Colon (tissue), 2 donors: ENCODE results near the gene CASP7.

Source experiments
- FAIRE-seq: peaks from 2 replicates; lab custom pipeline; 2012; peaks lifted over from hg19 to GRCh38; lab: Jason Lieb, UNC
- donor health status: control.
- donor health status: control.

The CASP7 gene

DNA sequence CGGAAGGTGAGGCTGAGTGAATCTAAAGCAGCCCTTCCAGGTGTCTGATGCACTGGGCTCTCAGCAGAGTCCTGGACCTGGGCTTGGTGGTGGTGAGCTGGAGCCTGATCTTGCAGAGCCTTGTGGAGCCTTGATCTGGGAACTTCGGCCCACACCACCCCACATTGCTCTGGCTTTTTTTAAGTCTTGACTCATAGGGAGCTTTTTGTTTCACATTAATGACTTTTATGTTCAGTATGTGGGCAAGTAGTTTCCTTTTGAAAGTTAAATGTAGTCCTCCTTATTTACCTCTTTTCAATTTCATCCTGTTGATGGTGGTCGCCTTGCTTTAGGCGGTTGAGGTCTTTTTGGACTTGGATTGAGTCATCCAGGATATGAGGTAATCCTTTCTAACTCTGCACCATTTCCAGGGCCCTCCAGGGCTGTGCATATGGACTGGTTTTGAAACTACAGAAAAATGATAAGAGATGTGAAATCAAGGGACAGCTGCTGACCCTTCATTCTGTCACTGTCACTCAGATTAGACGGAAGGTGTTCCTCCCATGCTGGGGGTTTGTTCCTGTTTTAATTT is 12.9 kb upstream of the CASP7 start:
- no peak for FAIRE-seq

DNA sequence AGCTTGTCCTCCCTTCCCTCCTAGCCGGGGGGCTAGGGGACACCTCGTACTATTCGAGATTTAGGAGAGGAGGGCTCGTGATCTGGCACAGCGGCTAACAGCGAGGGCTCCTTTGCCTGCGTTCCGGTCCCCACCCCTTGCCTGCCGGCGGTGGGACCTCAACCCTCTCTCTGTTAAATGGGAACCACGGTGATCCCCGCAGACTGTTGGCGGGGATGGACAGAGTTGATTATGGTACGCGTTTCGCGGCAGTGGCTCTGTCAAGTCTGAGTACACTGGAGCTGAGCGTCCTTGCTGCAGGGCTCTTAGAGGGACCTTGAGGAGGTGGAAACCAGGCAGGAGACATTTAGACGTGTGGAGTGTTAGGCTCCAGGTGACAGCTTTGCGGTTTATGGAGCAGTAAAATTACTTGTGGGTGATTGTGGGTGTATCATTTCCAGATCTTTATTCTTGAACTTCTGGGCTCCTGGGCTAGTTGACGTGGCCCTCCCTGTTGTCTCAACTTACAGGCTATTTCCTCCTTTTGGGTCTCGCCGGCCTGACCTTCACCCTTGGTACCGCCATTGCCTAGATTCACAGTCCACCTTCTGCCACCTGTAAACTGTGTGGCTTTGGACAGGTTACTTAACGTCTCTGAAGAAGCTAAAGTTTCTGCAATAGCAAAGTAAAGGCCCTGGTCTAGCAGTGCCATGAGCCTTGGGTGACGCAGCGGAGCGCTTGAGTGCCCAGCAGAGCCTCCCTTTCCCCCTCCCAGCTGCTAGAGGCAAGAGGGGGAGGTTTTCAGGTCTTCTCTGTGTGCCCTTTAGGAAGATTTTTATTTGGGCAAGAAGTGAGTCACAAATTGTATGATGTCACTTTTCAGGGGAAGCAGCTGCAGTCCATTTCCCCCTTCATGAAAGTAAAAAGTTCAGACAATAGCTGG is 739 bp downstream of the CASP7 start:
- FAIRE-seq, result no peak

DNA sequence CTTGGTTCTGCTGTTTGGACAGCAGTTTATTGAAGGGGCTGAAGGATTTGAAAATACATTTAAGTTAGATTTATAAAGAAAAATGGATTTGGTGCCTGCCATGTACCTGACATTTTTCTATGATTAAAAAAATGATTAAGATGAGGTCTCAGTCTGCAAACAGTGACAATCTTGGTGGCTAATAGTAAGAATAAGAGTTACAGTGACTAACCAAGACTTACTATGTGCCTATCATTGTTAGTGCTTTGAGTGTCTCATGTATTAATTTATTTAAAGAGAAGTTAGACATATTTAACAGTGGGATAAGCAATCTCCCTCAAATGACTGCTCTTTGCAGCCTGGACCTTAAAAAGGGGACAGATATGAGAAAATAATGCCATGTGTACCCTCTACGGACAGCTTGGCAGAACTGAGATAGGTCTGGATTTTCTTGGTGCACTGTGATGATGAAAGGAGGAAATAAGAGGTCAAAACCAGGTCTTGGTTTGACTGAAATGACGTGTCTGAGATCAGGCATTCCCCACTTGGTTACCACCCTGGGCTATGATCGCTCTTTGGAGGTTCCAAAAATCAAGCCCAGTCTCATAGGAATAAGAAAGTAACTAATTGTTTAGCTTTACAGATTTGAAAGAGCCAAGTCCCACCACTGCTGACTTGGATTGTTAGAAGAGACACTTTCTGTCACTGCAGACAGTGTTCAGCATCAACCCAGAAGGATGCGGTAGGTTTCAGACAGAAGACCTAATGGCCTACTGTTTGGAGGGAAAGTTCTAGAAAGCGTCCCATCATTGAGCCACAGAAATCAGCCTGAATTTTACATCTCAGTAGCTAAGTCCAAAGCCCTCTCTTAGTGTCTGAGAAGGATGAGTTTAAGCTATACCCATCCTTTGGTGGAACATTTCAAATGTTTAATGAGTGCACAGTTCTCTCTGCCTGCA is 2.1 kb downstream of the CASP7 start:
- FAIRE-seq, result no peak

DNA sequence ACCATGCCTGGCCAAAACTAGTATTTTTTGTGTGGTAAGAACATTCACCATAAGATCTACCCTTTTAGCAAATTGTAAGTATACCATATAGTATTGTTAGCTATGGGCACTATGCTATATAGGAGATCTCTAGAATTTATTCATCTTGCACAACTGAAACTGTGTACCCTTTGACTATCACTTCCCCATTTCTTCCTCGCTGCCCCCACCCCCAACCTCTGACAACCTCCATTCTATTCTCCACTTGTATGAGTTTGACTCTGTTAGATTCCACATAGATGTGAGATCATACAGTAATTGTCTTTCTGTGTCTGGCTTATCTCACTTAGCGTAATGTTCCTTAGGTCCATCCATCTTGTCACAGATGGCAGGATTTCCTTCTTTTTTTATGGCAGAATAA is 3.6 kb downstream of the CASP7 start:
- FAIRE-seq, result no peak

- FAIRE-seq, result no peak
These were observed 6.3 kb downstream of the CASP7 start for GRCh38 chr10:113686028-113686427.

- no peak for FAIRE-seq
These were observed 7.3 kb downstream of the CASP7 start for GRCh38 chr10:113687037-113687436.

DNA sequence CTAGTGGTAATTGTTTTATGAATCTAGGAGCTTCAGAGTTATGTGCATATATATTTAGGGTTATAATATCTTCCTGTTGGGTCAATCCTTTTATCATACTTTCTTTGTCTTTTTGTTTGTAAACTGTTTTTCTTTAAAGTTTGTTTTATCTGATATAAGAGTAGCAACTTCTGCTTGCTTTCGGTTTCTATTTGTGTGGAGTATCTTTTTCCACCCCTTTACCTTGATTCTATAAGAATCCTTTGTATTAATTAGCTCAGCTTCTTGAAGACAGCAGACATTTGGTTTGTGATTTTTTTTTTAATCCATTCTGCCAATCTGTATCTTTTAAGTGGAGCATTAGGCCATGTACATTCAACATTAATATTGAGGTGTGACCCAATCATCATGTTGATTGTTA is 9.3 kb downstream of the CASP7 start:
- peak; percentile 55 for FAIRE-seq

DNA sequence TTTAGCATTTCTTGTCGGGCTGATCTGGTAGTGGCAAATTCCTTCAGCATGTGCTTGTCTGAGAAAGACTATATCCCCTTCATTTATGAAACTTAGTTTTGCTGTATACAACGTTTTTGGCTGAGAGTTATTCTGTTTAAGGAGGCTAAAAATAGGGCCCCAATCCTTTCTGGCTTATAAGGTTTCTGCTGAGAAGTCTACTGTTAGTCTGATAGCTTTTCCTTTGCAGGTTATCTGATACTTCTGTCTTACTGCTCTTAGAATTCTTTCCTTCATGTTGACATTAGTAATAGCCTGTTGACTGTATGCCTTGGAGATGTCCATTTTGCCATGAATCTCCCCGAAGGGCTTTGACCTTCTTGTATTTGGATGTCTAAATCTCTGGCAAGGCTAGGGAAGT is 9.9 kb downstream of the CASP7 start:
- FAIRE-seq, result no peak

- FAIRE-seq, result no peak
These were observed 11.0 kb downstream of the CASP7 start for GRCh38 chr10:113690749-113691148.

- FAIRE-seq, result no peak
These were observed 11.7 kb downstream of the CASP7 start for GRCh38 chr10:113691381-113691780.

GRCh38 chr10:113692271-113692670 is 12.6 kb downstream of the CASP7 start:
- FAIRE-seq, result no peak

GRCh38 chr10:113693348-113693747 is 13.6 kb downstream of the CASP7 start:
- no peak for FAIRE-seq

DNA sequence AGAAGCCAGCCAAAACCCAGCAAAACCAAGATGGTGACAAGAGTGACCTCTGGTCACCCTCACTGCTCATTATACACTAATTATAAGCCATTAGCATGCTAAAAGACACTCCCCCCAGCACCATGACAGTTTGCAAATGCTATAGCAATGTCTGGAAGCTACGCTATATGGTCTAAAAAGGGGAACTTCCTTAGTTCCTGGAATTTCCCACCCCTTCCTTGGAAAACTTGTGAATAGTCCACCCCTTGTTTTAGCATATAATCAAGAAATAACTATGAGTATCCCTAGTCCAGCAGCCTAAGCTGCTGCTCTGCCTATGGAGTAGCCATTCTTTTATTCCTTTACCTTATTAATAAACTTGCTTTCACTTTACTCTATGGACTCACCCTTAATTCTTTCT is 16.0 kb downstream of the CASP7 start:
- no peak for FAIRE-seq

- no peak for FAIRE-seq
These were observed 17.9 kb downstream of the CASP7 start for GRCh38 chr10:113697595-113697994.

DNA sequence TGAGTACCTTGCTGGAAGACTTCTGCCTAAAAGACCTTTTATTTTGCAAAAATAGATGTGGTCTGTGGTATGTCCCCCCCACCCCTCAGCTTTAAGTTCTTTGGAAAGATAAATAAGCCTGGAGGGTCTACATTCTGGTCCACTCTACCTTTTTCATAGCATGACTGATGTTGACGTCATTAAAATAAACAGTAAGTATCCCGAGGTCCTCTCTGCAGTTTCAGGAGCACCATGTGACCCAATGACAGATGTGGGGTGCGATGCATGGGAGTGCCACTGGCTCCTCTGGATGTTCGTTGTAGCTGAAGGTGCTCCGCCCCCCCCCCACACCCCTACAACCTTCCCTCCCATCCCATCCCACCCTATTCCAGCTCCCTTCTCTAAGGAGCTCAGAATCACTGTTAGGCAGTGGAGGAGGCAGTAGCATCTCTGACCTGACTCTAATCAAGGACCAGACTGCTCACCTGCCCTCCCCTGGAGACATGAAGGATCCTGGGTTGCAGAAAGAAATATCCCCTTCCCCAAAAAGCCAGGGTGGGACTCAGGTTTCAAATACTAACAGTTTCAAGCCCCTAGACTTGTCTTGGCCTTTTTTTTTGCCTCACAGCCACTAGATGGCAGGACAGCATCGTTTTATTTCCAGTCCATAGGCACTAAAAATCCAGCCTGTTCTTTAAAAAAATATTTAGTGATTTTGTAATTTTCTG is 25.1 kb downstream of the CASP7 start:
- FAIRE-seq, result no peak

DNA sequence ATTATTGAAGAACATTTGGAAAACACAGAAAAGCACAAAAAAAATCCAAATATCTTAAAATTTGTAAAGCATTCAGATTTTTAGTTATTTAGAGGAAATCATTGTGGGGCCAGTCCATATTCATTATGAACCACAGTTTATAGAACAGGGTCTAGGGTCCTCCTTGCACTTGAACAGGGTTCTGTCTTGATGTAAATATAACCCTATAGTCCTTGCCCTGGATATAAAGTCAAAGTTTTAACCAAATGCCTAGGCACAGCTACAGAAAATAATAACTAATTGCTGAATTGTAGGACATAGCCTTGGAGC is 25.6 kb downstream of the CASP7 start:
- no peak for FAIRE-seq

DNA sequence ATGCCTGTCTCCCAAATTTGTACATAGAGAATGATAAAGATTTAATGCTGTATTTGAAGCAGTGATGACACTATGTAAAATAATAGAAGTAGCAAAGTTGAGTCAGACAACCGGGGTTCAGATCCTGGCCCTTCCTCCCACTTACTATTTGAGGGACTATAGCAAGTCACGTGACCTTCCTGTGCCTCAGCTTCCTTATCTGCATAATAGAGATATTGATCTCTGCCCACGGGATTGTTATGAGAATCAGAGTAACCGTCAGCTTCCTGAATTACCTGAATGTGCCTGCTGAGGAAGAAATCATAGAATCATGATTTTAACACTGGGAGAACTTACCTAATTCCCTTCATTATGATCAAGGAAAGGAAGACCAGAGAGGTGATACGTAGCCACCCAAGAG is 26.9 kb downstream of the CASP7 start:
- FAIRE-seq, result no peak

- no peak for FAIRE-seq
These were observed 28.9 kb downstream of the CASP7 start for GRCh38 chr10:113708640-113709039.

GRCh38 chr10:113709221-113709838 is 29.6 kb downstream of the CASP7 start:
- no peak for FAIRE-seq

DNA sequence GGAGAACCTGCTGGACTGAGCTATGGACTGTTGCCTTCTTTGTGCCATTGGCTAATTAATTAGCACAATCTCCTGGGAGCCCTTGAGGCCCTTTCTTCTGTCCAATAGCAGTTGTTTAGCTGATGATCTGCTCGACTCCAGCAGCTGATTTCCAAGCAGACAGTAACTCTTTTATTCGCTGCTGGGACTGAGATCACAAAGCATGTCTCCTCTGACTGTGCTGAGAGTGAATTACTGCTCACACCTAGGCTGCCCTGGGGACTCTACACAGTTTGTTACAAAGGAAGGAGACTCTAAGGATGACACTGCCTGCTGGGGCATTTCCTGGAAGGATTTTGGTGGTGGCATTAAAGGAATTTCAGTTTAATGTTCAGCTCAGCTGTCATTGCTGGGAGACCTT is 31.4 kb downstream of the CASP7 start:
- no peak for FAIRE-seq

DNA sequence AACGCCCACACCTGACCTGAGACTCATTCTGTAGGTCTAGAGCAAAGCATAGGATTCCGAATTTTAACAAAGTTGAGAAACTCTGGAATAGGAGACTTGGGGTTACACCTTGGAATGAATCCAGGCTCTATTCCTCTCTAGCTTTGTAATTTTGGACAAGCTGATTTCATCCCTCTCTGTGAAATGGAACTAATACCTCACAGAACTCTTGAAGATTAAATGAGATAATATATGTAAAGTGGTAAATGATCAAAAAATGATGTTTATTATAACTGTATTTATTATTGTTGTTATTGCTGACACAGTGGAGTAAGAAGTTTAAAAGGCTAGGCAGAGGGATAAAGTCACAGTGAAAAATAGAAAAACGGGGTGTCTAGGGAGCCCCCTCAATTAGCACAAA is 32.3 kb downstream of the CASP7 start:
- no peak for FAIRE-seq
